ENCODE data around the gene SHISA3. TPM values are rescaled to one million over a fixed set of nuclear protein-coding genes. Genes with fewer than 3 reads are reported as not detected.

Gene SHISA3
- under 1 TPM; 0.72 to 0.77 TPM for total RNA-seq

DNA sequence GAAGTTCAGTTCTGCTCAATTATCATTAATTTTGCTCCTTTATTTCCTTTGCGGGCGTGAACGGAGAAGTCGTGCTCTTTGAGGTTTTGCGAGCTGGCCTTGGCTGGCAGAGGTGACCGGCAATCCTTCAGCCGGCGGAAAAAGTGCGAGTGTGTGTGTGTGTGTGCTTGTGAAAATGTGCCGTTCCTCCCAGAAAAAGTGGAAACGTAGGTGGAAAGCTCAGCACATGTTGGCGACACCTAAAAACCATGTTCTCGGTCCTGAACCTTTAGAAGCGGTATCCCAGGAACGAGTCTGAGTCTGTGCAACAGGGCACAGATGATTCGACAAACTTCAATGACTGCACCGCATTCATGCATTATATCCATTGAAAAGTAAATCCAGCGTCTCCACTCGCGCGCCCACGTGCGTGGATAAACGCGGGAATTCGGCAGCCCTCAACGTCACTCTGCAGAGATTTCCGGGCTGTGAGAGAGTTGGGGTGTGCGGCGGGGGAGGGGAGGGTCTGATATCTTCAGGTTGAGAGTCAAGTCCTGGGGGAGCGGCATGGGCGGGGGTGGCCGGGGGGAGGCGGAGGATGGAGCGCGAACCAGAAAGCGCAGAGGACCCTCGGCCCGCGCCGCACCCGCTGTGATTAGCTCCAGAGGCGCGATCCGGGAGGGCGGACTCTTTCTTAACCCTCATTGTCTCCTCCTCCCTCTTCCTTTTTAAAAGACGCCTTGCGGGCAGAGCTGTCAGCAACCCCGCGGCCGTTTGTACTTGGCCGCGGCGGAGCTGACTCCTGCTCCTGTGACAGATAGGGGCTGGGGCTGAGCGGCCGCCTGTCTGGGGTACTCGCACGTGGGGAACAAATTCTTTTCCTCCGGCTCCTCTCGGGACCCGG is at the start of gene SHISA3:
Gene SHISA3, plus strand, starts transcription at position 737 of the 883 bp plus-strand sequence. CDS start 569 bp downstream, outside the sequence.
- intact Hi-C loops (cut with micrococcal nuclease) = loop anchor here (5.0 kb wide), 1 partner anchor 705 kb away; no protein-coding TSS in a partner anchor

GRCh38 chr4:42348247-42348646 is 49.0 kb upstream of the SHISA3 start:
- H3K27ac Mint-ChIP-seq = no peak overlapping the region
- CTCF ChIA-PET = no interaction called here
- H3K4me3 Mint-ChIP-seq = no peak overlapping the region
- no peak for DNase-seq
- H3K9me3 Mint-ChIP-seq = no peaks in the 10 kb centered on the region
- intact Hi-C loops (cut with micrococcal nuclease) = no loop called here
- H3K4me1 Mint-ChIP-seq (ENCODE audit: low read depth) = no peaks in the 10 kb centered on the region
- H3K27me3 Mint-ChIP-seq (ENCODE audit: low read depth) = no peaks in the 10 kb centered on the region
- no peaks in the 10 kb centered on the region for H3K36me3 Mint-ChIP-seq (ENCODE audit: low read depth)

More for the DNA sequence above, at the start of gene SHISA3:
- H3K27ac Mint-ChIP-seq = no peak within 1 kb of the TSS
- H3K4me3 Mint-ChIP-seq = peak within 1 kb of the TSS; percentile 72
- no peaks in the 10 kb centered on the region for H3K36me3 Mint-ChIP-seq (ENCODE audit: low read depth)
- CTCF ChIA-PET = interaction anchor here (1.1 kb wide), 1 partner anchor 420 kb away, joined by 3 read pairs; no protein-coding TSS in a partner anchor
- H3K4me1 Mint-ChIP-seq (ENCODE audit: low read depth) = peaks cover 27% of the 10 kb centered on the region
- no peaks in the 10 kb centered on the region for H3K9me3 Mint-ChIP-seq
- H3K27me3 Mint-ChIP-seq (ENCODE audit: low read depth) = peaks cover 52% of the 10 kb centered on the region
- DNase-seq = peak; percentile 43

GRCh38 chr4:42348692-42349091 is 48.6 kb upstream of the SHISA3 start:
- H3K27ac Mint-ChIP-seq = no peak overlapping the region
- intact Hi-C loops (cut with micrococcal nuclease) = no loop called here
- no peaks in the 10 kb centered on the region for H3K27me3 Mint-ChIP-seq (ENCODE audit: low read depth)
- no peaks in the 10 kb centered on the region for H3K36me3 Mint-ChIP-seq (ENCODE audit: low read depth)
- CTCF ChIA-PET = interaction anchor here (1.5 kb wide), 1 partner anchor 23 kb away, joined by 3 read pairs; no protein-coding TSS in a partner anchor
- no peak overlapping the region for H3K4me3 Mint-ChIP-seq
- no peaks in the 10 kb centered on the region for H3K9me3 Mint-ChIP-seq
- no peak for DNase-seq
- H3K4me1 Mint-ChIP-seq (ENCODE audit: low read depth) = no peaks in the 10 kb centered on the region

DNA sequence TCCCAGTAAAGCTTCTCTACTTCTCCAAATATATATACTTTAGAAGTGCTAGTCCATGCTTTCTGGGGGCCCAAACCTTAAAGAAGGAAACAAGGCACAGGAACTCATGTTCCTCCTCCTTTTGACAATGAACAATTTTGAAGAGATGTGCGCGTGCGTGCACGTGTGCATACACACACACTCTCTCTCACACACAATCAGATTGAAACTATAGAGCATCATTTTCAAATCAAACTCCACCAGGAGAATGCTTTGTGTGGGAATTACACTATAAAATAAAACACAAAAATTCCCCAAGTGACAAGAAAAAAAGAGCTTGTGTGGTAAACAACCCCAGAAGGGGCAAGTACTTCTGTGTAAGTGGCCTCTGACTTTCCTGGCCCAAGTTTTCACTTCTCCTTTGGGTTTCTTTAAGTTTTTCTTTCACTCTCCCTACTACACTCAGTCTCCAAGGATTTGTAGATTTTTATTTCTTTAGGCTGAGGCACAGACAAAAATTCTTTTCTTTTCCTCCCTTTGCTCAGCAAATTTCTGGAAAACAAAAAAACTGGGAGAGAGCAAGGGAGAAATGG is 46.6 kb upstream of the SHISA3 start:
- intact Hi-C loops (cut with micrococcal nuclease) = no loop called here
- CTCF ChIA-PET = no interaction called here
- Mint-ChIP-seq H3K4me1 (ENCODE audit: low read depth) (no peaks in the 10 kb centered on the region), H3K27me3 (ENCODE audit: low read depth) (peaks cover 10% of the 10 kb centered on the region), H3K36me3 (ENCODE audit: low read depth) (no peaks in the 10 kb centered on the region), H3K4me3 (no peak overlapping the region), H3K9me3 (no peaks in the 10 kb centered on the region), H3K27ac (no peak overlapping the region)
- DNase-seq = no peak

DNA sequence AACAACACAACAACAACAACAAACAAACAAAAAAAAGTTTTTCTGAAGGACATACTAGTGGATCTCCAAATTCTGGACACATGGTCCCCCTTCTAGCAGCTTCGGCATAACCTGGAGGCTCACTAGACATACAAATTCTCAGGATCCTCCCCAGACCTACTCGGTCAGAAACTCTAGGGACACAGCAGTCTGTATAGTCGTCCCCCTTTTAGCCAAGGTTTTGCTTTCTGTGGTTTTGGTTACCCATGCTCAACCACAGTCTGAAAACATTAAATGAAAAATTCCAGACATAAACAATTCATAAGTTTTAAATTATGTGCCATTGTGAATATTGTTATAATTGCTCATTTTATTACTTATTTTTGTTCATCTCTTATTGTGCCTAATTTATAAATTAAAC is 45.2 kb upstream of the SHISA3 start:
- Mint-ChIP-seq H3K9me3 (no peaks in the 10 kb centered on the region), H3K4me1 (ENCODE audit: low read depth) (peaks cover 2% of the 10 kb centered on the region), H3K27ac (no peak overlapping the region), H3K27me3 (ENCODE audit: low read depth) (peaks cover 21% of the 10 kb centered on the region), H3K4me3 (no peak overlapping the region), H3K36me3 (ENCODE audit: low read depth) (no peaks in the 10 kb centered on the region)
- CTCF ChIA-PET = interaction anchor here (1.3 kb wide), 1 partner anchor 12 kb away, joined by 3 read pairs; no protein-coding TSS in a partner anchor
- no peak for DNase-seq
- intact Hi-C loops (cut with micrococcal nuclease) = no loop called here

- Mint-ChIP-seq H3K9me3 (no peaks in the 10 kb centered on the region), H3K4me1 (ENCODE audit: low read depth) (peaks cover 2% of the 10 kb centered on the region), H3K27ac (no peak overlapping the region), H3K4me3 (no peak overlapping the region), H3K27me3 (ENCODE audit: low read depth) (peaks cover 34% of the 10 kb centered on the region), H3K36me3 (ENCODE audit: low read depth) (no peaks in the 10 kb centered on the region)
- CTCF ChIA-PET = no interaction called here
- DNase-seq = no peak
- intact Hi-C loops (cut with micrococcal nuclease) = no loop called here
Measured at GRCh38 chr4:42357325-42357724, 40.0 kb upstream of the SHISA3 start.

DNA sequence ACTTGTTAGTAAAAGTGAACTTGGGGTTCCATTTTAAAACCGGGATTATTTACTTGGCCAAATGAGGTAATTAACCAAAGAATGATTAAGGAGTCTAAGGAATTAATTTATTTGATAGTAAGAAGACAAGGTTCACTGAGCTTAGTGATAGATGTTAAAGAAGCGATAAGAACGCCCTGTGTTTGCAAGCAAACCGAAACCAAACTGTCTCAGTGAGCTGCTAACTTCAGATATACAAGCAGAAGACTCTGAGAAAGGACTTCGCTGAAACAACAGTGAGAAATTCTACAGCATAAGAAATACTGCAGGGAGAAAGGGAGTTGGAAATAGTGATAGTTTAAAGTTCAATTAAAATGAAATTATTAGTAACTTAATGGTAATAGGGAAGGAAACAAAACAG is 37.6 kb upstream of the SHISA3 start:
- peaks cover 2% of the 10 kb centered on the region for H3K4me1 Mint-ChIP-seq (ENCODE audit: low read depth)
- CTCF ChIA-PET = interaction anchor here (0.5 kb wide), 1 partner anchor 115 kb away, joined by 3 read pairs; no protein-coding TSS in a partner anchor
- no peak overlapping the region for H3K4me3 Mint-ChIP-seq
- H3K36me3 Mint-ChIP-seq (ENCODE audit: low read depth) = no peaks in the 10 kb centered on the region
- DNase-seq = no peak
- H3K27ac Mint-ChIP-seq = no peak overlapping the region
- peaks cover 26% of the 10 kb centered on the region for H3K27me3 Mint-ChIP-seq (ENCODE audit: low read depth)
- H3K9me3 Mint-ChIP-seq = no peaks in the 10 kb centered on the region
- intact Hi-C loops (cut with micrococcal nuclease) = no loop called here

DNA sequence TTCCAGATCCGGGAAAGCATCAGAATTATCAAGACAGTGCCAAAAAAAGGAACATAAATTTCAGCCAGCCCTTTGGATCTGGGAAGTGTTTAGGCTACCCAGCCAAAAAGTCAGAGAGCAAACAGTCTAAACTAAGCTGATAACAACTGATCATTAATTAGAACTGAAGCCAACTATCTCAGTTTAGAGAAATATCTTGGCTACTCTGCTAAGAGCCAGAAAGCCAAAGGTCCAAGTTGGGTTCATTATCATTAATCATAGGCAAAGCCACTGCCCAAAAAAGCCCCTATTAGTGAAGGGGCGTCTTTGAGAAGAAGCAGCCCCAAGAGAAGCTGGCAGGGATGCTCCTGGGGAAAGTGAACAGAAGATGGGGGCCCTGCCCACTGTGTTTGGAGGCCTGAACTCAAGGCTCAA is 37.0 kb upstream of the SHISA3 start:
- intact Hi-C loops (cut with micrococcal nuclease) = no loop called here
- Mint-ChIP-seq H3K4me1 (ENCODE audit: low read depth) (peaks cover 2% of the 10 kb centered on the region), H3K36me3 (ENCODE audit: low read depth) (no peaks in the 10 kb centered on the region), H3K9me3 (no peaks in the 10 kb centered on the region), H3K4me3 (no peak overlapping the region), H3K27ac (no peak overlapping the region), H3K27me3 (ENCODE audit: low read depth) (peaks cover 26% of the 10 kb centered on the region)
- CTCF ChIA-PET = interaction anchor here (0.5 kb wide), 1 partner anchor 115 kb away, joined by 3 read pairs; no protein-coding TSS in a partner anchor
- no peak for DNase-seq

DNA sequence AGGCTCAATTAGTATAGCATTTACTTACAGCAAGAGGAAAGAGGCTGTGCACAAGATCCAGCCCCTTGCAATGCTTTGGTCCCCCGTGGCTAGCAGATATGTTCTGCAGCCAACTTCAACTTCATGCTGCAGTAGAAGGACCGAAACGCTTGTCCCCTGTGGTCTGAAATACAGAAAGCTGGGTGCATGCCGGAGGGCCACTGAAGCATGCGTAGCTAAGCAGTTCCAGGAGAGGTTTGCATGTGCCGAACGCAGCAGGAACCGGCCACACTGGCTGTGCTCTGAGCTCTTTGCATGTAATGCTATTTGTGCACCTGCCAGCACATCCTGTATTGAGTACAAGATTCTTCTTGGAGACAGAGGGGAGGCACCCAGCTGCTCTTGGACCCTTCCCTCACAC is 35.8 kb upstream of the SHISA3 start:
- DNase-seq = no peak
- H3K36me3 Mint-ChIP-seq (ENCODE audit: low read depth) = no peaks in the 10 kb centered on the region
- CTCF ChIA-PET = no interaction called here
- no peaks in the 10 kb centered on the region for H3K9me3 Mint-ChIP-seq
- no peak overlapping the region for H3K4me3 Mint-ChIP-seq
- intact Hi-C loops (cut with micrococcal nuclease) = no loop called here
- no peak overlapping the region for H3K27ac Mint-ChIP-seq
- H3K4me1 Mint-ChIP-seq (ENCODE audit: low read depth) = peaks cover 2% of the 10 kb centered on the region
- peaks cover 17% of the 10 kb centered on the region for H3K27me3 Mint-ChIP-seq (ENCODE audit: low read depth)

DNA sequence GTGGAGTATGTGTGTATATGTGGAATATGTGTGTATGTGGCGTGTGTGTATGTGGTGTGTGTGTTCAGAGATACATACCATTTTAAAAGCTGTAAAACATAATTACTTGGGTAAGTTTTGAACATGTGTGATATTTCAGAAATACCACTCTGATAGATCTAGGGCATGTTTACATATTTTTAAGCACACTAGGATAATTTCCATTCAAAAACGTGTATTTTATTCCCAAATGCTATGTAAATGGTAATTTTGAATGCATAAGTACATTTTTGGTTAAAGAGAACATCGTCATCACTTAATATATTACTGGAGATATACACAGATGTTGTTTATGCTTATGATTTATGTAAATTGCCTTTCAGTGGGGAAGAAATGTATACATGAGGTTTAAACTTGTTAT is 34.7 kb upstream of the SHISA3 start:
- Mint-ChIP-seq H3K36me3 (ENCODE audit: low read depth) (no peaks in the 10 kb centered on the region), H3K4me1 (ENCODE audit: low read depth) (no peaks in the 10 kb centered on the region), H3K27me3 (ENCODE audit: low read depth) (peaks cover 18% of the 10 kb centered on the region), H3K4me3 (no peak overlapping the region), H3K9me3 (no peaks in the 10 kb centered on the region), H3K27ac (no peak overlapping the region)
- CTCF ChIA-PET = no interaction called here
- DNase-seq = no peak
- intact Hi-C loops (cut with micrococcal nuclease) = no loop called here

GRCh38 chr4:42363614-42364013 is 33.7 kb upstream of the SHISA3 start:
- intact Hi-C loops (cut with micrococcal nuclease) = no loop called here
- CTCF ChIA-PET = no interaction called here
- Mint-ChIP-seq H3K4me3 (no peak overlapping the region), H3K27me3 (ENCODE audit: low read depth) (peaks cover 12% of the 10 kb centered on the region), H3K4me1 (ENCODE audit: low read depth) (no peaks in the 10 kb centered on the region), H3K27ac (no peak overlapping the region), H3K36me3 (ENCODE audit: low read depth) (no peaks in the 10 kb centered on the region), H3K9me3 (no peaks in the 10 kb centered on the region)
- DNase-seq = no peak

GRCh38 chr4:42364266-42365053 is 32.8 kb upstream of the SHISA3 start:
- Mint-ChIP-seq H3K4me1 (ENCODE audit: low read depth) (no peaks in the 10 kb centered on the region), H3K27ac (no peak overlapping the region), H3K9me3 (no peaks in the 10 kb centered on the region), H3K4me3 (no peak overlapping the region), H3K27me3 (ENCODE audit: low read depth) (peaks cover 8% of the 10 kb centered on the region), H3K36me3 (ENCODE audit: low read depth) (no peaks in the 10 kb centered on the region)
- no peak for DNase-seq
- CTCF ChIA-PET = no interaction called here
- intact Hi-C loops (cut with micrococcal nuclease) = no loop called here

Measured in activated naive CD4-positive, alpha-beta T cell treated with anti-CD3 and anti-CD28 coated beads for 36 hours (primary cell).